Placental epithelial cell (primary cell): ENCODE measurements around the gene CNP. TPM values are rescaled to one million over a fixed set of nuclear protein-coding genes. Genes with fewer than 3 reads are reported as not detected.

Experiments
- total RNA-seq: library from RNA; depleted of rRNA; stranded (reverse); fragments of >200 nt; gene quantifications from 2 replicates; pipeline ENCODE4 v1.2.3, GENCODE V29; 2012

Gene CNP
- 44.4 and 48.3 TPM in 2 replicates for total RNA-seq

GRCh38 chr17:41966463-41967140 is at the start of gene CNP:
Gene CNP, plus strand, starts transcription at chr17:41966795. Its CDS starts 90 bp downstream, at chr17:41966885.

DNA sequence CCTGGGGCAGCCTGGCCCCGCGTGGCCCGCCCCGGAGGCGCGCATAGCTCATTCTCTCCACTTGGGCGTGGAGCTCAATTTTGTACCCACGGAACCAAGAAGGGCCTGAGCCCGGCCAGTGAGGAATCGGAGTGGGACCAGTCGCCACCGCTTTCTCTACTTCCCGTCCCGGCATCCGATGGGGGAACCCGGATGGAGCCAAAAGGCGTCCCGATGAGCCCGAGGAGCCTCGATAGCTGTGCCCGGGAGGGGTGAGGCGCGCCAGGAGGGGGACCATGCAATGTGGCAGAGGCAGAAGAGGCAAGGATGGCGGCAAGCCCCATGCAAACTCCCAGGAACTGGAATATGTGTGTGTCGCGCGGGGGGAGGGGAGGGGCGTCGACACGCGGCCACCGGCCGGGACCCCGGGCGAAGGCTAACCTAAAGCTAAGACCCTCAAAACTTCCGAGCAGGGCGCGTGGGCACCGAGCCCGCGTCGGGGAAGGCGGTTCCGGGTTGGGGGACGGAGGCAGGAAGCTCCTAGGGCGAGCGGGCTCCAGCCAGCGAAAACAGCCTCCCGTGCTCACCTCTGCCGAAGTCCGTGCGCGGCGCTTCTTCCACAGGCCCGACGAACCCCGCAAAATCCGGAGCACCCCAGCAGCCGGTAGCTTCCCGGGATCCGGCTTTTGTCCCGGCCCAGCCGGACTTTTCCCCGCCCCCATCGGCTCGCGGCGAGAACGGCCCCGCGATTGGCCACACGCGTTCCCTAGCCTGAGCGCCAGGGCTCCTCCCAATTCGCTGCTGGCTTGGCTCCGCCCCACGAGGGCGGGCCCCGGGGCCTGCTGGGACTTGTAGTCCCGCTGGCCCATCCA is 48.1 kb upstream of the CNP start, which contains the start of gene ACLY:
Gene ACLY (minus strand): TSS at position 638 of the 851 bp plus-strand sequence. CDS start 5,078 bp downstream, outside the sequence.

DNA sequence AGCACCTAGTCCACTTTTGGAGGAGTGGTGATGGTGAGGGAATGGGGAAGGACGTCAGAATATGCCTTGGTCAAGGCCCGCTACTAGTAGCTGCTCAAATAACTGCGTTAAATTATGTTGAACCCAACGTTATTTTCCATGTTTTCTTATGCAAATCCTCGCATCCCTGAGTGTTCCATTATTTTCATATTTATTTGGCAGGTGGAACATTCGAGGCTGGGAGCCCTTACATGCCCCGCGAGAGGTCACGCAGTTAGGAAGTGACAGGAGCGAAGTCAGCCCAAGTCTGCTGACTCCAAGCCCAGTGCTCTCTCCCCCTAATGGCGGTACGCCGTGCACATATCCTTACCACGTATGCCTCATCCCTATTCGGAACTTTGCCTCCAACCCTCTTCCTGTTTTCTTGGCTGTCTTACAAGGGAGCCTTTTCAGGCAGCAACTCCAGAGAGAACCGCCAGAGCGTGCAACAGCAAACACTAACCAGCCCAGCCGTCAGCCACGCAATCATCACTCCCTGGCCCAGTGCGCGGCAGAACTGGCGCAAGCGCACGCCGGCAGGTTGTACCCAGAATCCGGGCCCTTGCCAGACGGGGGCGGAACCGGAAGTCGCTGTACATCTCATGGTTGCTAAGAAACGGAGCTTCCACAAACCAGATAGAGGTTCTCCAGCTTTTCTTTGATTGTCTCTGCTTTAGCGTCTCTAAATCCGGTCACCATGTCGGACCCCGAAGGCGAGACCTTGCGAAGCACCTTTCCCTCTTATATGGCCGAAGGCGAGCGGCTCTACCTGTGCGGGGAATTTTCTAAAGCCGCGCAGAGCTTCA is 36.4 kb upstream of the CNP start, which contains the start of gene ODAD4:
Gene ODAD4 (plus strand): TSS at position 609 of the 824 bp plus-strand sequence. CDS start 107 bp downstream, at position 716.

GRCh38 chr17:42016941-42017865 is 50.6 kb downstream of the CNP start, which contains the start of gene DNAJC7:
Gene DNAJC7, minus strand, starts transcription at chr17:42017439. Its CDS starts 23 bp downstream, at chr17:42017416.

GRCh38 chr17:42019509-42020404 is 53.2 kb downstream of the CNP start, which contains the start of gene NKIRAS2:
Gene NKIRAS2, plus strand, starts transcription at chr17:42020090. Its CDS starts 1,488 bp downstream, at chr17:42021578.

Other genes with a start within 250 kb of the CNP start
- 0.22 and 0.39 TPM in 2 replicates for gene HAP1, start 232.2 kb upstream of the CNP start, total RNA-seq
- 302 and 545 TPM in 2 replicates for gene JUP, start 180.1 kb upstream of the CNP start, total RNA-seq
- gene P3H4, start 154.8 kb upstream of the CNP start, total RNA-seq, result 84.6 and 154 TPM in 2 replicates
- 240 and 313 TPM in 2 replicates for gene FKBP10, start 153.8 kb upstream of the CNP start, total RNA-seq
- gene NT5C3B, start 130.6 kb upstream of the CNP start, total RNA-seq, result 44.8 and 64.5 TPM in 2 replicates
- gene KLHL10, start 129.0 kb upstream of the CNP start, total RNA-seq, result 0.79 TPM in 1 of 2 replicates, not detected in the other
- gene KLHL11, start 101.4 kb upstream of the CNP start, total RNA-seq, result 29.1 and 38.1 TPM in 2 replicates
- gene ACLY, start 47.8 kb upstream of the CNP start, total RNA-seq, result 67.5 and 160 TPM in 2 replicates
- 1.2 and 1.6 TPM in 2 replicates for gene ODAD4, start 36.2 kb upstream of the CNP start, total RNA-seq
- 39.7 and 61.2 TPM in 2 replicates for gene DNAJC7, start 50.6 kb downstream of the CNP start, total RNA-seq
- 30.6 and 56.2 TPM in 2 replicates for gene NKIRAS2, start 53.3 kb downstream of the CNP start, total RNA-seq
- 0.87 and 2.7 TPM in 2 replicates for gene C17orf113, start 83.8 kb downstream of the CNP start, total RNA-seq
- gene ZNF385C, start 131.7 kb downstream of the CNP start, total RNA-seq, result under 0.01 TPM in 1 of 2 replicates, not detected in the other
- gene DHX58, start 145.9 kb downstream of the CNP start, total RNA-seq, result 2.4 and 5.5 TPM in 2 replicates
- gene KAT2A, start 154.6 kb downstream of the CNP start, total RNA-seq, result 9.8 TPM in 2 replicates
- gene HSPB9, start 156.0 kb downstream of the CNP start, total RNA-seq, result not detected in 2 replicates
- 49.9 and 94.5 TPM in 2 replicates for gene RAB5C, start 188.2 kb downstream of the CNP start, total RNA-seq
- under 0.01 TPM in 1 of 2 replicates, not detected in the other for gene KCNH4, start 214.3 kb downstream of the CNP start, total RNA-seq
- gene HCRT, start 218.7 kb downstream of the CNP start, total RNA-seq, result not detected in 2 replicates
- gene GHDC, start 227.7 kb downstream of the CNP start, total RNA-seq, result 9.7 and 11.0 TPM in 2 replicates